GM23248 (cell line): ENCODE data around the gene HNRNPUL2. TPM values are rescaled to one million over a fixed set of nuclear protein-coding genes. Genes with fewer than 3 reads are reported as not detected.
"Not testable (repeated sequence)": the region's sequence is repeated elsewhere in the genome, so short reads cannot be mapped to it uniquely, and the experiment has no call there.

Experiments used
- DNase-seq: peaks from one replicate; pipeline ENCODE4 v3.0.0-alpha.2; 2015
- H2AFZ ChIP-seq: fragments of 200-600 bp; sonication (generic); 2 replicates; pipeline ENCODE4 v1.6.1; 2016; ENCODE audit warnings: antibody characterized with exemption
- H3F3A ChIP-seq: fragments of 200-600 bp; sonication (generic); 2 replicates; pipeline ENCODE4 v1.6.1; 2016; ENCODE audit warnings: mild to moderate bottlenecking, antibody characterized with exemption, mixed run types; ENCODE audit not compliant: insufficient read depth
- H3K27ac ChIP-seq: fragments of 200-600 bp; sonication (generic); 2 replicates; pipeline ENCODE4 v1.5.1; 2016; ENCODE audit warnings: mild to moderate bottlenecking
- H3K27me3 ChIP-seq: fragments of 200-600 bp; sonication (generic); replicated peaks from 2 replicates; pipeline ENCODE4 v1.6.1; 2016; ENCODE audit warnings: mild to moderate bottlenecking; ENCODE audit not compliant: insufficient read depth
- H3K36me3 ChIP-seq: fragments of 200-600 bp; sonication (generic); 2 replicates; pipeline ENCODE4 v1.6.1; 2016; ENCODE audit warnings: low read depth, mild to moderate bottlenecking
- H3K4me1 ChIP-seq: fragments of 200-600 bp; sonication (generic); 2 replicates; pipeline ENCODE4 v1.6.1; 2016; ENCODE audit warnings: mild to moderate bottlenecking; ENCODE audit not compliant: insufficient read depth
- H3K4me2 ChIP-seq: fragments of 200-600 bp; sonication (generic); one replicate; pipeline ENCODE4 v1.6.1; 2016; ENCODE audit warnings: mild to moderate bottlenecking; ENCODE audit not compliant: unreplicated experiment
- H3K4me3 ChIP-seq: fragments of 200-600 bp; sonication (generic); 2 replicates; pipeline ENCODE4 v1.5.1; 2016; ENCODE audit warnings: mild to moderate bottlenecking
- H3K79me2 ChIP-seq: fragments of 200-600 bp; sonication (generic); 2 replicates; pipeline ENCODE4 v1.6.1; 2016; ENCODE audit warnings: mild to moderate bottlenecking; ENCODE audit not compliant: insufficient read depth
- H3K9ac ChIP-seq: fragments of 200-600 bp; sonication (generic); 2 replicates; pipeline ENCODE4 v1.6.1; 2016; ENCODE audit warnings: mild to moderate bottlenecking
- H3K9me2 ChIP-seq: fragments of 200-600 bp; sonication (generic); 2 replicates; pipeline ENCODE4 v1.6.1; 2016; ENCODE audit warnings: mixed run types, mild to moderate bottlenecking, moderate library complexity; ENCODE audit not compliant: insufficient read depth
- H3K9me3 ChIP-seq: fragments of 200-600 bp; sonication (generic); one replicate; pipeline ENCODE4 v1.6.1; 2017; ENCODE audit warnings: low read depth
- H4K20me1 ChIP-seq: fragments of 200-600 bp; sonication (generic); 2 replicates; pipeline ENCODE4 v1.6.0; 2016; ENCODE audit not compliant: insufficient read depth
- EZH2 ChIP-seq: fragments of 200-600 bp; sonication (generic); IDR thresholded peaks from 2 replicates; pipeline ENCODE4 v1.6.1; 2018; ENCODE audit warnings: antibody characterized with exemption, mild to moderate bottlenecking; ENCODE audit not compliant: insufficient read depth, poor library complexity, severe bottlenecking
- EZH2phosphoT487 ChIP-seq: fragments of 200-600 bp; sonication (generic); IDR thresholded peaks from 2 replicates; pipeline ENCODE4 v1.6.1; 2018; ENCODE audit warnings: antibody characterized with exemption, moderate library complexity, mild to moderate bottlenecking, low read depth; ENCODE audit not compliant: insufficient read depth
- WGBS, 2 experiments: methylation state at CpG; one replicate each; pipeline ENCODE4 v1.1.6; 2015 to 2017; ENCODE audit warnings: low lambda C conversion rate in 2 of 2, low coverage in 1 of 2; ENCODE audit errors: missing lambda C conversion rate in 2 of 2; 5-methylcytosine and 5-hydroxymethylcytosine counted together
- in situ Hi-C: fragments of 300-500 bp; cut with MboI; formaldehyde crosslinking; loops from 2 replicates; pipeline ENCODE4 v1.15.0; 2020
- polyA plus RNA-seq: library from polyadenylated mRNA; unstranded; fragments of >200 nt; fragmentation: Nextera tagmentation; extraction: Ambion mirVana; gene quantifications from 2 replicates; pipeline ENCODE4 v1.2.1, GENCODE V29; 2016
- total RNA-seq: library from RNA; depleted of rRNA; stranded (reverse); fragments of >200 nt; shearing (Covaris generic); gene quantifications from 2 replicates; pipeline ENCODE4 v1.2.3, GENCODE V29; 2014

Gene HNRNPUL2
- total and polyA plus RNA-seq, 2 experiments from 2014 or later: 3.1 to 5.0 TPM

GRCh38 chr11:62694455-62695167, 32.6 kb downstream of the HNRNPUL2 start:
- H3K9me2 ChIP-seq: no peaks in the 10 kb centered on the region
- H3K4me1 ChIP-seq: peaks cover 17% of the 10 kb centered on the region
- DNase-seq: peak; percentile 89
- H3K27me3 ChIP-seq: no peaks in the 10 kb centered on the region
- H3K36me3 ChIP-seq: peaks cover 8% of the 10 kb centered on the region; the same call in 1 of the 2 replicates
- H2AFZ ChIP-seq: no peak overlapping the region
- no peak overlapping the region for H3K4me2 ChIP-seq
- H3K27ac ChIP-seq: peak overlapping the region; percentile 32
- no peaks in the 10 kb centered on the region for H3K9me3 ChIP-seq
- H3F3A ChIP-seq: peaks cover 19% of the 10 kb centered on the region; the same call in 1 of the 2 replicates
- no peaks in the 10 kb centered on the region for H3K79me2 ChIP-seq
- H4K20me1 ChIP-seq: no peaks in the 10 kb centered on the region
- no peak overlapping the region; the same call in 1 of the 2 replicates for H3K9ac ChIP-seq
- no peak overlapping the region for H3K4me3 ChIP-seq
- 42 to 47% methylated on average over 14 of the region's 14 CpGs for WGBS, 2 experiments
- TF ChIP-seq EZH2 (no peak), EZH2phosphoT487 (no peak)
- in situ Hi-C loops: loop anchor here (25.0 kb wide), 1 partner anchor 307 kb away; no protein-coding TSS in a partner anchor

GRCh38 chr11:62693624-62694023, 33.6 kb downstream of the HNRNPUL2 start:
- peaks cover 26% of the 10 kb centered on the region for H3K4me1 ChIP-seq
- not testable (repeated sequence) for H3K4me2 ChIP-seq, H3K36me3 ChIP-seq, H3K27ac ChIP-seq, H3K4me3 ChIP-seq, H3K9me3 ChIP-seq, H4K20me1 ChIP-seq, DNase-seq, H3K9me2 ChIP-seq, H3K79me2 ChIP-seq, H2AFZ ChIP-seq, H3K9ac ChIP-seq, H3K27me3 ChIP-seq
- in situ Hi-C loops: loop anchor here (25.0 kb wide), 1 partner anchor 306 kb away; no protein-coding TSS in a partner anchor
- peaks cover 23% of the 10 kb centered on the region; the same call in 1 of the 2 replicates for H3F3A ChIP-seq
- 90 to 100% methylated on average over 1 to 4 of the region's 4 CpGs for WGBS, 2 experiments

GRCh38 chr11:62689421-62690183, 37.7 kb downstream of the HNRNPUL2 start, which contains the start of gene LRRN4CL:
TSS of gene LRRN4CL (minus strand) at chr11:62689530. CDS start at chr11:62688508, 1,022 bp downstream.
- TF ChIP-seq EZH2: no peak
- no peak for TF ChIP-seq EZH2phosphoT487
- peak within 1 kb of the TSS; percentile 60 for H2AFZ ChIP-seq
- H3K9me3 ChIP-seq: no peaks in the 10 kb centered on the region
- WGBS, 2 experiments: 1 to 3% methylated on average over 11 of the region's 11 CpGs
- peaks cover 26% of the 10 kb centered on the region for H3K4me1 ChIP-seq
- in situ Hi-C loops: loop anchor here (25.0 kb wide), 1 partner anchor 302 kb away; no protein-coding TSS in a partner anchor
- H3K79me2 ChIP-seq: no peaks in the 10 kb centered on the region
- peak; percentile 94 for DNase-seq
- no peaks in the 10 kb centered on the region for H3K27me3 ChIP-seq
- peaks cover 8% of the 10 kb centered on the region; the same call in 1 of the 2 replicates for H3K36me3 ChIP-seq
- H3K4me2 ChIP-seq: peak within 1 kb of the TSS; percentile 65
- no peaks in the 10 kb centered on the region for H3K9me2 ChIP-seq
- H3K9ac ChIP-seq: peak within 1 kb of the TSS; percentile 65
- H3K4me3 ChIP-seq: peak within 1 kb of the TSS; percentile 57
- H3F3A ChIP-seq: peaks cover 23% of the 10 kb centered on the region; the same call in 1 of the 2 replicates
- H3K27ac ChIP-seq: peak within 1 kb of the TSS; percentile 68
- no peaks in the 10 kb centered on the region for H4K20me1 ChIP-seq

- H3F3A ChIP-seq: peaks cover 23% of the 10 kb centered on the region; the same call in 1 of the 2 replicates
- H2AFZ ChIP-seq: peak overlapping the region; percentile 60
- peak; percentile 47 for DNase-seq
- H3K27ac ChIP-seq: peak overlapping the region; percentile 68; the same call in 1 of the 2 replicates
- H4K20me1 ChIP-seq: no peaks in the 10 kb centered on the region
- H3K36me3 ChIP-seq: peaks cover 7% of the 10 kb centered on the region; the same call in 1 of the 2 replicates
- no peaks in the 10 kb centered on the region for H3K79me2 ChIP-seq
- H3K4me2 ChIP-seq: peak overlapping the region; percentile 65
- H3K4me3 ChIP-seq: peak overlapping the region; percentile 20
- TF ChIP-seq EZH2: no peak
- no peak for TF ChIP-seq EZH2phosphoT487
- peak overlapping the region; percentile 65 for H3K9ac ChIP-seq
- in situ Hi-C loops: loop anchor here (25.0 kb wide), 1 partner anchor 301 kb away; no protein-coding TSS in a partner anchor
- no peaks in the 10 kb centered on the region for H3K9me2 ChIP-seq
- H3K9me3 ChIP-seq: no peaks in the 10 kb centered on the region
- no peaks in the 10 kb centered on the region for H3K27me3 ChIP-seq
- H3K4me1 ChIP-seq: peaks cover 23% of the 10 kb centered on the region
- WGBS, 2 experiments: 6 to 14% methylated on average over 1 of the region's 1 CpG
Observed at GRCh38 chr11:62688491-62688890, 38.8 kb downstream of the HNRNPUL2 start.
